HepG2 (cell line): ENCODE measurements around the gene HNRNPA0. TPM values are rescaled to one million over a fixed set of nuclear protein-coding genes. Genes with fewer than 3 reads are reported as not detected.

Experiments used
- ATAC-seq: fragments of 200-7000 bp; cut with Tn5 transposase; 3 replicates; pipeline ENCODE4 v1.9.1; 2020; ENCODE audit warnings: mild to moderate bottlenecking, moderate library complexity
- BruUV-seq: library from RNA; stranded (reverse); fragments of 400-500 nt; replicated peaks from 2 replicates; lab custom pipeline; 2021; lab: Mats Ljungman, UMichigan
- CTCF ChIA-PET: fragments of 300-600 bp; formaldehyde crosslinking; extraction: SDS; loops from one replicate; lab custom pipeline; 2021; ENCODE audit warnings: low total read pairs, inconsistent platforms, low intra/inter-chr PET ratio; lab: Yijun Ruan, JAX
- POLR2A ChIA-PET: fragments of 350-600 bp; sonication (Branson Sonifier 250); formaldehyde crosslinking; loops from one replicate; lab custom pipeline; 2020; ENCODE audit warnings: antibody characterized with exemption, inconsistent platforms; lab: Yijun Ruan, JAX
- DNase-seq: peaks from one replicate; pipeline ENCODE4 v3.0.0-alpha.2; 2015; ENCODE audit warnings: low spot score
- FAIRE-seq: peaks from 3 replicates; lab custom pipeline; 2011; peaks lifted over from hg19 to GRCh38; lab: Jason Lieb, UNC
- H2AFZ ChIP-seq: one replicate; pipeline ENCODE4 v1.6.1; 2011; ENCODE audit warnings: low read length, inconsistent platforms
- H3K27ac ChIP-seq: fragments of 300-600 bp; 3 replicates; pipeline ENCODE4 v1.8.0; 2011; ENCODE audit warnings: mixed run types, mild to moderate bottlenecking, mixed read lengths, low read length, inconsistent platforms; ENCODE audit not compliant: insufficient read depth; ENCODE audit errors: extremely low read length
- H3K27me3 ChIP-seq, 2 experiments: fragments of 200-600 bp in 1 of 2; 2 replicates in 1 of 2; 3 replicates in 1 of 2; pipeline versions ENCODE4 v1.6.0 to v1.8.0; 2011; ENCODE audit warnings: low read length in 2 of 2, mild to moderate bottlenecking in 2 of 2, moderate library complexity in 2 of 2, inconsistent platforms in 1 of 2; ENCODE audit not compliant: insufficient read depth in 2 of 2, control insufficient read depth in 1 of 2
- H3K36me3 ChIP-seq, 2 experiments: fragments of 200-600 bp in 1 of 2; replicated peaks in 1 of 2; 2 replicates in 1 of 2; 3 replicates in 1 of 2; pipeline versions ENCODE4 v1.5.1 to v1.8.0; 2011; ENCODE audit warnings: low read length in 2 of 2, inconsistent platforms in 1 of 2; ENCODE audit not compliant: insufficient read depth in 2 of 2, control insufficient read depth in 1 of 2
- H3K4me1 ChIP-seq: 2 replicates; pipeline ENCODE4 v1.5.1; 2012; ENCODE audit warnings: low read length, inconsistent platforms; ENCODE audit not compliant: insufficient read depth
- H3K4me2 ChIP-seq: 2 replicates; pipeline ENCODE4 v1.6.0; 2011; ENCODE audit warnings: low read depth, low read length, inconsistent platforms
- H3K4me3 ChIP-seq, 3 experiments: fragments of 200-600 bp in 1 of 3; sonication (generic), shearing (Covaris generic) in 1 of 3; replicated peaks in 1 of 3; 2 replicates each; pipeline ENCODE4 v1.5.1; 2011 to 2016; ENCODE audit warnings: low read length in 3 of 3, inconsistent platforms in 2 of 3, low read depth in 2 of 3, mild to moderate bottlenecking in 2 of 3, control low read depth in 1 of 3, mixed read lengths in 1 of 3; ENCODE audit not compliant: insufficient read depth in 1 of 3
- H3K79me2 ChIP-seq: one replicate; pipeline ENCODE4 v1.6.1; 2011; ENCODE audit warnings: low read length, inconsistent platforms; ENCODE audit not compliant: insufficient read depth
- H3K9ac ChIP-seq: 2 replicates; pipeline ENCODE4 v1.6.0; 2011; ENCODE audit warnings: mild to moderate bottlenecking, low read depth, low read length, inconsistent platforms; ENCODE audit not compliant: insufficient read depth
- H3K9me3 ChIP-seq: 2 replicates; pipeline ENCODE4 v1.5.1; 2012; ENCODE audit warnings: mild to moderate bottlenecking, low read length
- H4K20me1 ChIP-seq: 2 replicates; pipeline ENCODE4 v1.6.0; 2011; ENCODE audit warnings: inconsistent platforms, mild to moderate bottlenecking, low read length, moderate library complexity; ENCODE audit not compliant: insufficient read depth
- FIP1L1 ChIP-seq: fragments of 200-400 bp; formaldehyde crosslinking; IDR thresholded peaks from 2 replicates; pipeline ENCODE4 v1.6.1; 2018; ENCODE audit warnings: low read depth, mild to moderate bottlenecking, low read length, moderate library complexity, borderline replicate concordance; ENCODE audit not compliant: insufficient read depth
- FOSL2 ChIP-seq: sonication (generic); formaldehyde crosslinking; IDR thresholded peaks from 2 replicates; pipeline ENCODE4 v1.4.0; 2020; ENCODE audit warnings: missing genetic modification reagents
- FOXJ3 ChIP-seq: sonication (generic); formaldehyde crosslinking; IDR thresholded peaks from 2 replicates; pipeline ENCODE4 v1.4.0; 2020; ENCODE audit warnings: missing genetic modification reagents, mild to moderate bottlenecking, borderline replicate concordance
- FOXO1 ChIP-seq: sonication (generic); formaldehyde crosslinking; IDR thresholded peaks from 2 replicates; pipeline ENCODE4 v1.4.0; 2020; ENCODE audit warnings: missing genetic modification reagents
- HOXA9 ChIP-seq: sonication (generic); formaldehyde crosslinking; IDR thresholded peaks from 2 replicates; pipeline ENCODE4 v1.8.1; 2022; ENCODE audit warnings: missing genetic modification reagents, mild to moderate bottlenecking, moderate library complexity, borderline replicate concordance
- KLF6 ChIP-seq: IDR thresholded peaks from 2 replicates; pipeline ENCODE4 v1.8.0; 2016; ENCODE audit warnings: missing biosample characterization, missing genetic modification reagents
- LCORL ChIP-seq, 2 experiments: fragments of 450-650 bp in 1 of 2; sonication (generic) in 1 of 2; formaldehyde crosslinking in 1 of 2; IDR thresholded peaks; 2 replicates each; pipeline versions ENCODE4 v1.5.0 to v1.6.1; 2017 to 2020; ENCODE audit warnings: antibody characterized with exemption in 1 of 2, missing genetic modification reagents in 1 of 2
- MAZ ChIP-seq, 2 experiments: sonication (generic) in 1 of 2; formaldehyde crosslinking in 1 of 2; IDR thresholded peaks; 2 replicates each; pipeline versions ENCODE4 v1.5.0 to v1.6.1; 2012 to 2020; ENCODE audit warnings: low read depth in 2 of 2, mild to moderate bottlenecking in 2 of 2, borderline replicate concordance in 1 of 2, improper control_type of control experiment in 1 of 2, low read length in 1 of 2, missing genetic modification reagents in 1 of 2, moderate library complexity in 1 of 2
- POLR2AphosphoS2 ChIP-seq: IDR thresholded peaks from 2 replicates; pipeline ENCODE4 v1.6.1; 2011; ENCODE audit warnings: low read depth, low read length, improper control_type of control experiment
- PRMT3 ChIP-seq: sonication (generic); formaldehyde crosslinking; IDR thresholded peaks from 2 replicates; pipeline ENCODE4 v1.8.1; 2022; ENCODE audit warnings: low read depth, mild to moderate bottlenecking, moderate library complexity, missing genetic modification reagents, borderline replicate concordance
- ZIK1 ChIP-seq: sonication (generic); formaldehyde crosslinking; IDR thresholded peaks from 2 replicates; pipeline ENCODE4 v1.5.0; 2020; ENCODE audit warnings: mild to moderate bottlenecking, low read depth, missing genetic modification reagents, borderline replicate concordance
- ZNF20 ChIP-seq: sonication (generic); formaldehyde crosslinking; IDR thresholded peaks from 2 replicates; pipeline ENCODE4 v1.4.0; 2020; ENCODE audit warnings: mild to moderate bottlenecking, moderate library complexity, missing genetic modification reagents
- ZNF224 ChIP-seq: sonication (generic); formaldehyde crosslinking; IDR thresholded peaks from 2 replicates; pipeline ENCODE4 v1.5.0; 2020; ENCODE audit warnings: mild to moderate bottlenecking, missing genetic modification reagents
- ZNF280D ChIP-seq: sonication (generic); formaldehyde crosslinking; IDR thresholded peaks from 2 replicates; pipeline ENCODE4 v1.5.1; 2020; ENCODE audit warnings: mild to moderate bottlenecking, missing genetic modification reagents
- ZNF687 ChIP-seq: sonication (generic); formaldehyde crosslinking; IDR thresholded peaks from 2 replicates; pipeline ENCODE4 v1.5.1; 2020; ENCODE audit warnings: mild to moderate bottlenecking, missing genetic modification reagents, moderate library complexity
- ZSCAN25 ChIP-seq: sonication (generic); formaldehyde crosslinking; IDR thresholded peaks from 2 replicates; pipeline ENCODE4 v1.8.0; 2022; ENCODE audit warnings: mild to moderate bottlenecking, missing genetic modification reagents
- WGBS: methylation state at CpG from one replicate; pipeline ENCODE4 v1.1.6; 2017; ENCODE audit warnings: low lambda C conversion rate; 5-methylcytosine and 5-hydroxymethylcytosine counted together
- in situ Hi-C: cut with HindIII; loops from 2 replicates; pipeline ENCODE4 v1.10.0; 2017; ENCODE audit warnings: low pct_unique_long_range_greater_than_20kb; ENCODE audit not compliant: extremely low pct_ligation_motif_present
- intact Hi-C: fragments of 100-400 bp; cut with micrococcal nuclease; formaldehyde crosslinking; loops from one replicate; pipeline ENCODE4 v1.10.0; 2022; ENCODE audit not compliant: unreplicated experiment
- polyA plus RNA-seq, 8 experiments: library from polyadenylated mRNA; depleted of rRNA in 3 of 8; stranded (reverse) in 7 of 8; unstranded in 1 of 8; fragments of >200 nt; fragmentation: Illumina TruSeq in 4 of 8; extraction: Trizol in 4 of 8; gene quantifications; 2 replicates each; pipeline versions ENCODE4 v1.2.1 to v1.2.3, GENCODE V29; 2011 to 2016; ENCODE audit warnings: low read depth in 4 of 8, missing spikeins in 1 of 8, mixed read lengths in 1 of 8; ENCODE audit not compliant: insufficient read depth in 1 of 8
- total RNA-seq, 5 experiments: library from RNA; depleted of rRNA; stranded (reverse); fragments of >200 nt; fragmentation: Illumina TruSeq; extraction: Trizol; gene quantifications; 2 replicates each; pipeline ENCODE4 v1.2.3, GENCODE V29; 2016; ENCODE audit warnings: low read depth in 1 of 5

HNRNPA0 gene
- total and polyA plus RNA-seq, 2 of the 13 experiments (the other 11 are each of a cell fraction or from before 2014, with no cell fraction given), result 9.0 to 12.9 TPM

GRCh38 chr5:137708062-137708461 is 46.1 kb downstream of the HNRNPA0 start:
- no peak overlapping the region for H3K9ac ChIP-seq
- no TSS peak for BruUV-seq
- ATAC-seq, result no peak
- TF ChIP-seq POLR2AphosphoS2 (no peak), ZNF224 (CRISPR knock-in tag) (no peak), HOXA9 (CRISPR knock-in tag) (no peak), FOXO1 (CRISPR knock-in tag) (no peak), ZNF280D (CRISPR knock-in tag) (no peak), ZSCAN25 (no peak), KLF6 (CRISPR knock-in tag) (no peak), FOSL2 (CRISPR knock-in tag) (no peak), ZIK1 (CRISPR knock-in tag) (no peak), ZNF20 (no peak), FIP1L1 (no peak), FOXJ3 (CRISPR knock-in tag) (no peak), ZNF687 (no peak), MAZ (IDR thresholded peaks at IDR 0.05; ENCODE audit: borderline replicate concordance, low read depth, low read length) (no peak), MAZ (CRISPR knock-in tag; IDR thresholded peaks at IDR 0.05; ENCODE audit: low read depth) (no peak), LCORL (IDR thresholded peaks at IDR 0.05) (no peak), LCORL (CRISPR knock-in tag; IDR thresholded peaks at IDR 0.05) (no peak), PRMT3 (CRISPR knock-in tag) (no peak)
- TF ChIP-seq, all 625 proteins: peak for 0
- Histone ChIP-seq H3K4me3 (no peak overlapping the region), H3K79me2 (no peaks in the 10 kb centered on the region), H4K20me1 (no peaks in the 10 kb centered on the region), H3K27me3 (no peaks in the 10 kb centered on the region), H2AFZ (no peak overlapping the region), H3K27ac (no peak overlapping the region), H3K4me2 (no peak overlapping the region), H3K4me1 (no peaks in the 10 kb centered on the region), H3K36me3 (no peaks in the 10 kb centered on the region), H3K9me3 (peaks cover 3% of the 10 kb centered on the region; the same call in 1 of the 2 replicates)
- WGBS, result 60% methylated on average over 1 of the region's 1 CpG
- CTCF ChIA-PET, result no interaction called here
- intact Hi-C loops, result no loop called here
- no peak for FAIRE-seq
- POLR2A ChIA-PET, result no interaction called here
- DNase-seq, result no peak
- in situ Hi-C loops, result no loop called here
